DND-41 (cell line): Measurements from ENCODE around the gene FGF14.

Source experiments
- EZH2 ChIP-seq: IDR thresholded peaks from 3 replicates; pipeline ENCODE4 v1.6.1; 2012; ENCODE audit warnings: borderline replicate concordance, low read depth, mild to moderate bottlenecking, moderate library complexity, low read length, inconsistent platforms; ENCODE audit not compliant: severe bottlenecking
- TF ChIP-seq, protein P1 (sequence below): IDR thresholded peaks from 2 replicates; pipeline ENCODE4 v1.5.1; 2012; ENCODE audit warnings: borderline replicate concordance, low read length, moderate library complexity, mild to moderate bottlenecking; ENCODE audit not compliant: poor library complexity, severe bottlenecking; ENCODE audit errors: extremely low read depth

- TF ChIP-seq, protein P1, sequence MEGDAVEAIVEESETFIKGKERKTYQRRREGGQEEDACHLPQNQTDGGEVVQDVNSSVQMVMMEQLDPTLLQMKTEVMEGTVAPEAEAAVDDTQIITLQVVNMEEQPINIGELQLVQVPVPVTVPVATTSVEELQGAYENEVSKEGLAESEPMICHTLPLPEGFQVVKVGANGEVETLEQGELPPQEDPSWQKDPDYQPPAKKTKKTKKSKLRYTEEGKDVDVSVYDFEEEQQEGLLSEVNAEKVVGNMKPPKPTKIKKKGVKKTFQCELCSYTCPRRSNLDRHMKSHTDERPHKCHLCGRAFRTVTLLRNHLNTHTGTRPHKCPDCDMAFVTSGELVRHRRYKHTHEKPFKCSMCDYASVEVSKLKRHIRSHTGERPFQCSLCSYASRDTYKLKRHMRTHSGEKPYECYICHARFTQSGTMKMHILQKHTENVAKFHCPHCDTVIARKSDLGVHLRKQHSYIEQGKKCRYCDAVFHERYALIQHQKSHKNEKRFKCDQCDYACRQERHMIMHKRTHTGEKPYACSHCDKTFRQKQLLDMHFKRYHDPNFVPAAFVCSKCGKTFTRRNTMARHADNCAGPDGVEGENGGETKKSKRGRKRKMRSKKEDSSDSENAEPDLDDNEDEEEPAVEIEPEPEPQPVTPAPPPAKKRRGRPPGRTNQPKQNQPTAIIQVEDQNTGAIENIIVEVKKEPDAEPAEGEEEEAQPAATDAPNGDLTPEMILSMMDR = no peak
- no peak for TF ChIP-seq EZH2
These were observed 89.9 kb downstream of the FGF14 start for GRCh38 chr13:102311901-102312300.
